ENCODE data around the gene CDK2.

CDK2 gene

GRCh38 chr12:56018356-56018755 is 51.7 kb downstream of the CDK2 start:
- TF ChIP-seq POLR2AphosphoS5 (IDR thresholded peaks at IDR 0.05; ENCODE audit: low read depth, low read length), result no peak
- TF ChIP-seq, protein P1, sequence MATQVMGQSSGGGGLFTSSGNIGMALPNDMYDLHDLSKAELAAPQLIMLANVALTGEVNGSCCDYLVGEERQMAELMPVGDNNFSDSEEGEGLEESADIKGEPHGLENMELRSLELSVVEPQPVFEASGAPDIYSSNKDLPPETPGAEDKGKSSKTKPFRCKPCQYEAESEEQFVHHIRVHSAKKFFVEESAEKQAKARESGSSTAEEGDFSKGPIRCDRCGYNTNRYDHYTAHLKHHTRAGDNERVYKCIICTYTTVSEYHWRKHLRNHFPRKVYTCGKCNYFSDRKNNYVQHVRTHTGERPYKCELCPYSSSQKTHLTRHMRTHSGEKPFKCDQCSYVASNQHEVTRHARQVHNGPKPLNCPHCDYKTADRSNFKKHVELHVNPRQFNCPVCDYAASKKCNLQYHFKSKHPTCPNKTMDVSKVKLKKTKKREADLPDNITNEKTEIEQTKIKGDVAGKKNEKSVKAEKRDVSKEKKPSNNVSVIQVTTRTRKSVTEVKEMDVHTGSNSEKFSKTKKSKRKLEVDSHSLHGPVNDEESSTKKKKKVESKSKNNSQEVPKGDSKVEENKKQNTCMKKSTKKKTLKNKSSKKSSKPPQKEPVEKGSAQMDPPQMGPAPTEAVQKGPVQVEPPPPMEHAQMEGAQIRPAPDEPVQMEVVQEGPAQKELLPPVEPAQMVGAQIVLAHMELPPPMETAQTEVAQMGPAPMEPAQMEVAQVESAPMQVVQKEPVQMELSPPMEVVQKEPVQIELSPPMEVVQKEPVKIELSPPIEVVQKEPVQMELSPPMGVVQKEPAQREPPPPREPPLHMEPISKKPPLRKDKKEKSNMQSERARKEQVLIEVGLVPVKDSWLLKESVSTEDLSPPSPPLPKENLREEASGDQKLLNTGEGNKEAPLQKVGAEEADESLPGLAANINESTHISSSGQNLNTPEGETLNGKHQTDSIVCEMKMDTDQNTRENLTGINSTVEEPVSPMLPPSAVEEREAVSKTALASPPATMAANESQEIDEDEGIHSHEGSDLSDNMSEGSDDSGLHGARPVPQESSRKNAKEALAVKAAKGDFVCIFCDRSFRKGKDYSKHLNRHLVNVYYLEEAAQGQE (IDR thresholded peaks at IDR 0.05; ENCODE audit: insufficient read depth in 1 of 2, low read depth in 2 of 2, low read length in 2 of 2), result no peak
- no peak for TF ChIP-seq FOXP2 (optimal IDR thresholded peaks at IDR 0.05; ENCODE audit: borderline replicate concordance, extremely low read depth, extremely low read length, insufficient read depth)
- no peak for TF ChIP-seq TAF1 (IDR thresholded peaks at IDR 0.05; ENCODE audit: borderline replicate concordance, insufficient read depth, low read length)
- TF ChIP-seq SIN3A (IDR thresholded peaks at IDR 0.05; ENCODE audit: borderline replicate concordance, insufficient read depth, low read length), result no peak

DNA sequence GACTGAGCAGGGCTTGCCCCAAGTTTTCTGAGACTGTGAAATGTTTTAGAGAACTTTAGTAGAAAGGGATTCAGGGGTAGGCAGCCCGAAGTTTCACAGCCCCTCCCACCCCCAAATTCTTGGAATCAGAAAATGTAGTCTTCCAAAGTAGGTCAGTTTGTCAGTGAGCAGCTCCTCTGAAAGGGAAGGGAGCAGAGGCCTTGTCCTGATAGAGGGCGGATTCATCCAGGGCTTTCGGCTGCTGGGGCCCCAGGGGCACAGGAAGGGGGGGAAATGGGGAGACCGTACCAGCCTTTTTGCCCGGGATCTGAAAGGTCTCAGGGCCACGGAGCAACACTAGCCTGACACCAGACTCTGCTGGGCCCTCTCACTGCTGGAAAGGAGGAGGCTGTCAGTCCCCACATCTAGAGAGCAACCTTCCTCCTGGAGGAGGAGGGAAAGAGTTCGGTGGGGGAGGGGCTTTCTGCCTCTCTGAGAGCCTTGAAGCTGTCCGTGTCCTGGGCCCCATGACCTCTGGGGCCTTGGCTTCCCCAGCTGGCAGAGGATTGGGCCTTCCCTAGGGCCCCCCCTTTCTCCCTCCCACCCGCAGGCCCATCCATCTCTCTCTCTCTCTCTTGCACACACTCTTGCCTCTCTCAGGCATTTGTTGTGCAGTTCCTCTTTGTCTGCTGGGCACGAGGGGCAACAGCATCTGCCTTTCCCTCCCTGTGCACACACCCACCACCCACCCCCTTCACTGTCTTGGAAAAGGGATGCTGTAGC is 54.0 kb downstream of the CDK2 start, which contains the start of gene IKZF4:
TSS of gene IKZF4 (plus strand) at position 621 of the 762 bp plus-strand sequence. CDS start 451 bp downstream, outside the sequence.
- TF ChIP-seq, protein P1 (IDR thresholded peaks at IDR 0.05; ENCODE audit: insufficient read depth in 1 of 2, low read depth in 2 of 2, low read length in 2 of 2), result no peak
- TF ChIP-seq FOXP2 (optimal IDR thresholded peaks at IDR 0.05; ENCODE audit: borderline replicate concordance, extremely low read depth, extremely low read length, insufficient read depth), result no peak
- no peak for TF ChIP-seq POLR2AphosphoS5 (IDR thresholded peaks at IDR 0.05; ENCODE audit: low read depth, low read length)
- no peak for TF ChIP-seq TAF1 (IDR thresholded peaks at IDR 0.05; ENCODE audit: borderline replicate concordance, insufficient read depth, low read length)
- no peak for TF ChIP-seq SIN3A (IDR thresholded peaks at IDR 0.05; ENCODE audit: borderline replicate concordance, insufficient read depth, low read length)

- TF ChIP-seq SIN3A (IDR thresholded peaks at IDR 0.05; ENCODE audit: borderline replicate concordance, insufficient read depth, low read length) (no peak), POLR2AphosphoS5 (IDR thresholded peaks at IDR 0.05; ENCODE audit: low read depth, low read length) (no peak), FOXP2 (optimal IDR thresholded peaks at IDR 0.05; ENCODE audit: borderline replicate concordance, extremely low read depth, extremely low read length, insufficient read depth) (no peak), TAF1 (IDR thresholded peaks at IDR 0.05; ENCODE audit: borderline replicate concordance, insufficient read depth, low read length) (no peak)
- TF ChIP-seq, protein P1 (IDR thresholded peaks at IDR 0.05; ENCODE audit: insufficient read depth in 1 of 2, low read depth in 2 of 2, low read length in 2 of 2), result no peak
Observed at GRCh38 chr12:56021889-56022497, 55.4 kb downstream of the CDK2 start.

All from PFSK-1 (cell line).